Body of pancreas (tissue), 4 donors: Measurements from ENCODE around the gene ATP9B. TPM values are rescaled to one million over a fixed set of nuclear protein-coding genes. Genes with fewer than 3 reads are reported as not detected.

ENCODE experiments used
- ATAC-seq: fragments of 150-250 bp; one replicate; pipeline ENCODE4 v1.9.1; 2016
- DNase-seq, 4 donors: peaks; one replicate each; pipeline ENCODE4 v3.0.0-alpha.2; 2019
- H3K27ac ChIP-seq, 4 donors: fragments of 200-600 bp; sonication (generic); 1 replicate in 3 of 4; 2 replicates in 1 of 4; pipeline versions ENCODE4 v1.5.1 to v1.6.1; 2016 to 2019; ENCODE audit warnings: mild to moderate bottlenecking in 1 of 4, mixed read lengths in 1 of 4, moderate library complexity in 1 of 4
- H3K27me3 ChIP-seq, 2 donors: fragments of 200-600 bp; sonication (generic); one replicate each; pipeline ENCODE4 v1.6.0; 2016; ENCODE audit warnings: mild to moderate bottlenecking in 1 of 2
- H3K36me3 ChIP-seq, 2 donors: fragments of 200-600 bp; sonication (generic); replicated peaks in 1 of 2; 2 replicates each; pipeline ENCODE4 v1.5.1; 2016; ENCODE audit warnings: low read depth in 2 of 2; ENCODE audit not compliant: insufficient read depth in 1 of 2
- H3K4me1 ChIP-seq: fragments of 200-600 bp; sonication (generic); one replicate; pipeline ENCODE4 v1.6.0; 2016
- H3K4me3 ChIP-seq, 2 donors: fragments of 200-600 bp; sonication (generic); 1 replicate in 1 of 2; 2 replicates in 1 of 2; pipeline ENCODE4 v1.5.1; 2016 to 2019
- H3K9me3 ChIP-seq, 3 donors: fragments of 200-600 bp; sonication (generic); 1 replicate in 2 of 3; 2 replicates in 1 of 3; pipeline ENCODE4 v1.5.1; 2016
- POLR2A ChIP-seq, 3 donors: fragments of 450-650 bp; IDR thresholded peaks; one replicate each; pipeline ENCODE4 v1.6.1; 2016; ENCODE audit warnings: antibody characterized with exemption in 3 of 3, mild to moderate bottlenecking in 2 of 3
- WGBS, 2 donors: methylation state at CpG; one replicate each; pipeline ENCODE4 v1.1.5; 2017; 5-methylcytosine and 5-hydroxymethylcytosine counted together
- intact Hi-C: fragments of 100-400 bp; cut with DNase I; formaldehyde crosslinking; loops from one replicate; pipeline ENCODE4 v1.15.1; 2023
- total RNA-seq, 2 donors: library from RNA; depleted of rRNA; stranded (reverse); fragments of >200 nt; gene quantifications; one replicate each; pipeline ENCODE4 v1.1.0, GENCODE V29; 2016
- TF ChIP-seq, protein P1 (sequence below), 7 experiments: fragments of 450-650 bp in 4 of 7; fragments of 200-600 bp in 3 of 7; sonication (generic) in 3 of 7; IDR thresholded peaks; one replicate each; pipeline ENCODE4 v1.5.1; 2016 to 2019; ENCODE audit warnings: antibody characterized with exemption in 7 of 7

Gene ATP9B
- total RNA-seq, 2 donors from 2014 or later = 19.7 to 21.1 TPM

DNA sequence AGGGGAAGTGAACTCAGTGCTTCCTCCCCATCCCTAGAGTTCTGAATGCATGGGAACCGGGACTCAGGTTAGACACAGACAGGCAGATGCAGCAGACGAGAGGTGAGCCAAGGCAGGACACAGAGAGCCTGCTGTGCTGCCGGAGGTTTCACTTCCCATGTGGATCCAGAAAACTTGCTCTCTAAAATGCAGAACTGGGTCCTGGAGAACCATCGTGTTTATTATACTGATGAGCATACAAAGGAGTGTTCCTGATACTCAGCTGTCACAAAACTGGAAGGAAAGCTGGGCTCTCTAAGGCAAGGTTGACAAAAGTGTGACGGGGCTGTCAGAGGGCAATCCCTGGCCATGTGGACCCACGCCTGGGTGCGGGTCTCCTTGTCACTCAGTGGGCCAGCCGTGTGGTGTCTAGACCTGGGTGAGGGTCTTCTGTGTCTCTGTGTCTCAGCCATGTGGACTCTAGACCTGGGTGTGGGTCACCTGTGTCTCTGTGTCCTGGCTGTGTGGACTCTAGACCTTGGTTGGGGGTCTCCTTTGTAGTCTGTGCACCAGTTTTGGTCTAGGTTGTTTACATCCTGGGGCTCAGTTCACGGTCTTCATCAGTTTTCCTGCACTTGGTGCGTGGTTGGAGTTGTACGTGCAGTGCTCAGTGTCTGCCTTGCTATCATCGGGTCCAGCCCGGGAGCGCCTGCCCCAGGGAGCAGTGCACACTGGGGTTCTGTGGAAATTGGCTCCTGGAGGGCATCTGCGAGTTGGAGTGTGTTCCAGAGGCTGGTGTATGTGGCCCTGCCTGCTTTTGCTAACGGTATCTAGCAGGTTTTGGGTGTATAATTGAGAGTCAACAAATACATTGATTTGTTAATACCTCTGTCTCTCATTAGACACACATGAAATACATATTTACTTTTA, 141.1 kb downstream of the ATP9B start:
- Histone ChIP-seq H3K4me3 (no peak overlapping the region), H3K27ac (no peak overlapping the region), H3K27me3 (no peaks in the 10 kb centered on the region), H3K4me1 (no peaks in the 10 kb centered on the region), H3K9me3 (no peaks in the 10 kb centered on the region), H3K36me3 (peaks cover 0 to 4% of the 10 kb centered on the region in 2 donors)
- TF ChIP-seq POLR2A (IDR thresholded peaks at IDR 0.05) = no peak
- TF ChIP-seq, protein P1, sequence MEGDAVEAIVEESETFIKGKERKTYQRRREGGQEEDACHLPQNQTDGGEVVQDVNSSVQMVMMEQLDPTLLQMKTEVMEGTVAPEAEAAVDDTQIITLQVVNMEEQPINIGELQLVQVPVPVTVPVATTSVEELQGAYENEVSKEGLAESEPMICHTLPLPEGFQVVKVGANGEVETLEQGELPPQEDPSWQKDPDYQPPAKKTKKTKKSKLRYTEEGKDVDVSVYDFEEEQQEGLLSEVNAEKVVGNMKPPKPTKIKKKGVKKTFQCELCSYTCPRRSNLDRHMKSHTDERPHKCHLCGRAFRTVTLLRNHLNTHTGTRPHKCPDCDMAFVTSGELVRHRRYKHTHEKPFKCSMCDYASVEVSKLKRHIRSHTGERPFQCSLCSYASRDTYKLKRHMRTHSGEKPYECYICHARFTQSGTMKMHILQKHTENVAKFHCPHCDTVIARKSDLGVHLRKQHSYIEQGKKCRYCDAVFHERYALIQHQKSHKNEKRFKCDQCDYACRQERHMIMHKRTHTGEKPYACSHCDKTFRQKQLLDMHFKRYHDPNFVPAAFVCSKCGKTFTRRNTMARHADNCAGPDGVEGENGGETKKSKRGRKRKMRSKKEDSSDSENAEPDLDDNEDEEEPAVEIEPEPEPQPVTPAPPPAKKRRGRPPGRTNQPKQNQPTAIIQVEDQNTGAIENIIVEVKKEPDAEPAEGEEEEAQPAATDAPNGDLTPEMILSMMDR (IDR thresholded peaks at IDR 0.05) = no peak
- intact Hi-C loops = no loop called here
- ATAC-seq (no peak), DNase-seq (no peak)
- 89 to 92% methylated on average over 11 to 16 of the region's 16 CpGs for WGBS, 2 donors

DNA sequence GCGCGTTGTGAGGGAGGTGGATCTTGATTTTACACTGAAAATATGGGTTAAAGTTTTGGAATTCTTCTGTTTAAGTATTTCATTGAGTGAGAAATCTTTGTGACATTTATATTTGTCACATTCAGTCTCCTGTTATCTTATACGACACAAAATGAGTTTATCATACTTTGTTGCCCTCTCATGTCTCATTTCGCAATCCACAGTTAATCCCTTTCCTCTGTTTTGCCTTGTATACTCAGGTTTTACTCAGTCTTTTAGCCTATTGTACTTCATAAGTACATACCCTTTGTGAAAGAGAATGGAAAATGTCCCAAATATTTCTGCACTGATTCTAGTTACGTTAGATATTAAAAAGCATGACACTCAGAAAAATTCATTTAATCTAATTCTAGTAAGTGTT, 142.7 kb downstream of the ATP9B start:
- Histone ChIP-seq H3K36me3 (peaks cover 0 to 4% of the 10 kb centered on the region in 2 donors), H3K27me3 (no peaks in the 10 kb centered on the region), H3K27ac (no peak overlapping the region), H3K4me3 (no peak overlapping the region), H3K4me1 (no peaks in the 10 kb centered on the region), H3K9me3 (no peaks in the 10 kb centered on the region)
- no peak for TF ChIP-seq POLR2A (IDR thresholded peaks at IDR 0.05)
- TF ChIP-seq, protein P1 (IDR thresholded peaks at IDR 0.05) = no peak
- WGBS, 2 donors = 75 to 80% methylated on average over 5 of the region's 5 CpGs
- no peak for ATAC-seq
- no peak for DNase-seq
- intact Hi-C loops = no loop called here

DNA sequence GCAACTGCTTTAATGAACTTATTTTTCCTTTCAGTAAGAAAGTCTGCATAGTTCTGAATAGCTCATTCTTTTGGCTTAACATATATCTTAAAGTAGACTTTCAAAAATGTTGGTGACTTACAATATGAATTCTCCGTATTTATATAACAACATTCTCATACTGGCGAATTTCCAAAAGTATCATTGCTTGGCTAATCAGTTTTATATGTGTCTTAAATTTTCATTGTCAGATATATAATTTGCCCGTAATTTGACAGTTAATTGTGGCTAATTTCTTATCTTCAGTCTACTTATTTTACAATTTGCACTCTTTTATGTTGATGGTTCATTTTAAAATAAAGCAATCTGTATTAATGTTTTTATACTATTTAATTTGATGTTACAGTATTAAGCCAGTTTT, 144.9 kb downstream of the ATP9B start:
- intact Hi-C loops = no loop called here
- H3K9me3 ChIP-seq = no peaks in the 10 kb centered on the region
- no peak for DNase-seq
- H3K4me1 ChIP-seq = no peaks in the 10 kb centered on the region
- no peak for ATAC-seq
- no peak overlapping the region for H3K27ac ChIP-seq
- no peaks in the 10 kb centered on the region for H3K27me3 ChIP-seq
- no peak overlapping the region for H3K4me3 ChIP-seq
- TF ChIP-seq, protein P1 (IDR thresholded peaks at IDR 0.05) = no peak
- TF ChIP-seq POLR2A (IDR thresholded peaks at IDR 0.05) = no peak
- WGBS, 2 donors = 94 to 98% methylated on average over 3 of the region's 3 CpGs
- peaks cover 0 to 2% of the 10 kb centered on the region in 2 donors for H3K36me3 ChIP-seq

DNA sequence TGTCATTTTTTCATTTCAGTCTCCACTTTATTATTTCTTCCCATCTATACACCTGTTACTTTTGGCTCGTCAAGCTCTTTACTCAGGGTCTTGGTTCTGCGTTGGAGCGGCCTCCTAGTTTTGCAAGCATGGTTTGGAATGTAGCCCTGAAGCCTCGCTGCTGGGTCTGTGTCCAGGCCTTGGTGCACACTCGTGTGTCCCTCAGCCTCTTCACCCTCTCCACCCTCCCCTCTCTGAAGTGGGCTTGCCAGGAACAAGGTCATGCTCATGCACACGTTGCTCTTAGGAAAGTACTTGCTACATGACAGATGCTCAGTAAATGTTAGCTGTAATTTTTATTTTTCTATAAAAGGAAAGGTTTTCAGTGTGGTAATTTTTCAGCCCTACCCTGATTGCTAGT, 147.0 kb downstream of the ATP9B start:
- TF ChIP-seq, protein P1 (IDR thresholded peaks at IDR 0.05) = no peak
- no peak for TF ChIP-seq POLR2A (IDR thresholded peaks at IDR 0.05)
- intact Hi-C loops = no loop called here
- no peaks in the 10 kb centered on the region for H3K4me1 ChIP-seq
- H3K9me3 ChIP-seq = no peaks in the 10 kb centered on the region
- no peaks in the 10 kb centered on the region for H3K27me3 ChIP-seq
- DNase-seq (no peak), ATAC-seq (no peak)
- WGBS, 2 donors = 82 to 86% methylated on average over 6 of the region's 6 CpGs
- H3K36me3 ChIP-seq = peaks cover 0 to 2% of the 10 kb centered on the region in 2 donors
- H3K27ac ChIP-seq = no peak overlapping the region
- H3K4me3 ChIP-seq = no peak overlapping the region
